ENCODE data around the gene TNIP1.

DNA sequence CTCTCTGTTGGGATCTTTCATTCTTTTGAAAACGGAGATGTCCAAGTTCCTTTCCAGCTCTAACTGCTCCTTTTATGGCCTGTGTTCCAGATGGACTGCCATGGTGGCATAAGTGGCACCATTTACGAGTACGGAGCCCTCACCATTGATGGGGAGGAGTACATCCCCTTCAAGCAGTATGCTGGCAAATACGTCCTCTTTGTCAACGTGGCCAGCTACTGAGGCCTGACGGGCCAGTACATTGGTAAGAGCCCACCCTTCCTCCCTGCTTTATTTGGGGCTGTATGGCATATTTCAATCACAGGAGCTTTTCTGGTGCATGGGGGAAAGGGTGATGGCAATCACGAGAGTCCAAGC lies 55.6 kb downstream of the TNIP1 start:
- TF ChIP-seq POLR2AphosphoS5 (IDR thresholded peaks at IDR 0.05; ENCODE audit: low read depth, low read length) (peak; percentile 57), POLR2A (IDR thresholded peaks at IDR 0.05; ENCODE audit: low read depth, low read length) (peak; percentile 20), TAF1 (IDR thresholded peaks at IDR 0.05; ENCODE audit: low read depth, low read length) (no peak), SPI1 (IDR thresholded peaks at IDR 0.05; ENCODE audit: low read depth, low read length) (no peak)

Measured in GM12891 (cell line).